GM12878 (cell line): Measurements from ENCODE around the gene BPI. TPM values are rescaled to one million over a fixed set of nuclear protein-coding genes. Genes with fewer than 3 reads are reported as not detected.

Source experiments
- ATAC-seq: fragments of 200-7000 bp; cut with Tn5 transposase; 3 replicates; pipeline ENCODE4 v1.9.1; 2020; ENCODE audit warnings: mild to moderate bottlenecking, moderate library complexity
- BruUV-seq: library from RNA; stranded (reverse); fragments of 400-500 nt; replicated peaks from 2 replicates; lab custom pipeline; 2021; lab: Mats Ljungman, UMichigan
- CTCF ChIA-PET: fragments of 300-600 bp; sonication (Branson Sonifier 250); formaldehyde crosslinking; extraction: SDS; loops from one replicate; lab custom pipeline; 2021; ENCODE audit warnings: inconsistent platforms; lab: Yijun Ruan, JAX
- POLR2A ChIA-PET: fragments of 350-600 bp; formaldehyde crosslinking; extraction: SDS; loops from one replicate; lab custom pipeline; 2021; ENCODE audit warnings: inconsistent platforms; lab: Charles Lee
- RAD21 ChIA-PET: fragments of 300-600 bp; sonication (Branson Sonifier 250); formaldehyde crosslinking; loops from one replicate; lab custom pipeline; 2023; ENCODE audit warnings: antibody characterized with exemption; ENCODE audit not compliant: unreplicated experiment; lab: Charles Lee
- SMC1A ChIA-PET: fragments of 300-600 bp; sonication (Branson Sonifier 250); formaldehyde crosslinking; loops from one replicate; lab custom pipeline; 2023; ENCODE audit not compliant: unreplicated experiment, uncharacterized antibody; lab: Charles Lee
- DNase-seq: peaks from one replicate; pipeline ENCODE4 v3.0.0-alpha.2; 2011; ENCODE audit warnings: low read depth, low spot score
- FAIRE-seq: peaks from 3 replicates; lab custom pipeline; 2011; peaks lifted over from hg19 to GRCh38; lab: Jason Lieb, UNC
- H2AFZ ChIP-seq: 2 replicates; pipeline ENCODE4 v1.6.0; 2011; ENCODE audit warnings: low read depth, low read length, control low read depth; ENCODE audit not compliant: control insufficient read depth
- H3K27ac ChIP-seq: 2 replicates; pipeline ENCODE4 v1.5.1; 2011; ENCODE audit warnings: control low read depth; ENCODE audit not compliant: control insufficient read depth, insufficient read depth
- H3K27me3 ChIP-seq, 2 experiments: replicated peaks in 1 of 2; 2 replicates each; pipeline versions ENCODE4 v1.6.0 to v1.6.1; 2011; ENCODE audit warnings: low read length in 1 of 2; ENCODE audit not compliant: control insufficient read depth in 2 of 2, insufficient read depth in 2 of 2
- H3K36me3 ChIP-seq, 2 experiments: 2 replicates each; pipeline ENCODE4 v1.5.1; 2011; ENCODE audit warnings: low read length in 1 of 2; ENCODE audit not compliant: control insufficient read depth in 2 of 2, insufficient read depth in 2 of 2
- H3K4me1 ChIP-seq: 2 replicates; pipeline ENCODE4 v1.6.1; 2011; ENCODE audit warnings: mild to moderate bottlenecking, low read length, moderate library complexity, mixed read lengths; ENCODE audit not compliant: control insufficient read depth, insufficient read depth
- H3K4me2 ChIP-seq: 2 replicates; pipeline ENCODE4 v1.6.0; 2011; ENCODE audit warnings: control low read depth; ENCODE audit not compliant: control insufficient read depth, insufficient read depth
- H3K4me3 ChIP-seq: fragments of 200-600 bp; sonication (generic); 2 replicates; pipeline ENCODE4 v1.5.1; 2016
- H3K79me2 ChIP-seq: 2 replicates; pipeline ENCODE4 v1.6.0; 2011; ENCODE audit warnings: low read length; ENCODE audit not compliant: control insufficient read depth, insufficient read depth
- H3K9ac ChIP-seq: 2 replicates; pipeline ENCODE4 v1.8.0; 2011; ENCODE audit warnings: low read length, control low read depth, mixed read lengths; ENCODE audit not compliant: control insufficient read depth, insufficient read depth
- H3K9me3 ChIP-seq: replicated peaks from 3 replicates; pipeline ENCODE4 v1.5.1; 2011; ENCODE audit warnings: mild to moderate bottlenecking, low read length; ENCODE audit not compliant: control insufficient read depth, insufficient read depth
- H4K20me1 ChIP-seq: 2 replicates; pipeline ENCODE4 v1.6.0; 2011; ENCODE audit not compliant: control insufficient read depth, insufficient read depth
- E4F1 ChIP-seq: fragments of 450-650 bp; IDR thresholded peaks from 2 replicates; pipeline ENCODE4 v1.6.1; 2018; ENCODE audit warnings: borderline replicate concordance, mild to moderate bottlenecking; ENCODE audit not compliant: partially characterized antibody
- JUNB ChIP-seq: IDR thresholded peaks from 2 replicates; pipeline ENCODE4 v1.6.1; 2016; ENCODE audit warnings: antibody characterized with exemption, mild to moderate bottlenecking
- RCOR1 ChIP-seq: conservative IDR thresholded peaks from 2 replicates; pipeline ENCODE4 v1.6.1; 2012; ENCODE audit warnings: low read depth, low read length, improper control_type of control experiment
- SP1 ChIP-seq: IDR thresholded peaks from one replicate; pipeline ENCODE4 v1.6.1; 2011; ENCODE audit warnings: low read depth, low read length
- ZBED1 ChIP-seq: IDR thresholded peaks from 2 replicates; pipeline ENCODE4 v1.6.1; 2016; ENCODE audit warnings: borderline replicate concordance
- ZBTB33 ChIP-seq: fragments of 450-650 bp; IDR thresholded peaks from 2 replicates; pipeline ENCODE4 v1.6.1; 2017; ENCODE audit warnings: mild to moderate bottlenecking
- WGBS: methylation state at CpG from one replicate; pipeline ENCODE4 v1.1.6; 2016; ENCODE audit warnings: low lambda C conversion rate; ENCODE audit not compliant: insufficient replicate concordance, insufficient coverage; ENCODE audit errors: missing lambda C conversion rate; 5-methylcytosine and 5-hydroxymethylcytosine counted together
- in situ Hi-C: fragments of 300-500 bp; cut with MboI; formaldehyde crosslinking; loops from 9 replicates; pipeline ENCODE4 v1.14.3; 2018; ENCODE audit warnings: mixed read lengths
- intact Hi-C: fragments of 100-400 bp; cut with micrococcal nuclease; formaldehyde crosslinking; loops from one replicate; pipeline ENCODE4 v1.14.2; 2022; ENCODE audit not compliant: unreplicated experiment
- polyA plus RNA-seq, 11 experiments: library from polyadenylated mRNA; depleted of rRNA in 4 of 11; unstranded in 6 of 11; stranded (reverse) in 5 of 11; fragments of >200 nt; fragmentation: Nextera tagmentation in 4 of 11; fragmentation: Illumina TruSeq in 1 of 11; extraction: Ambion mirVana in 4 of 11; extraction: Trizol in 1 of 11; gene quantifications; 1 replicate in 1 of 11; 2 replicates in 10 of 11; pipeline versions ENCODE4 v1.2.1 to v1.2.3, GENCODE V29; 2011 to 2016; ENCODE audit warnings: inconsistent platforms in 2 of 11, missing spikeins in 2 of 11, low read depth in 1 of 11
- total RNA-seq, 4 experiments: library from RNA; depleted of rRNA in 3 of 4; stranded (reverse); fragments of >200 nt in 3 of 4; fragmentation: Illumina TruSeq in 1 of 4; extraction: Trizol in 1 of 4; gene quantifications; 2 replicates each; pipeline versions ENCODE4 v1.2.1 to v1.2.3, GENCODE V29; 2013 to 2021

The BPI gene
- total and polyA plus RNA-seq, 10 of the 15 experiments (the other 5 are each of a cell fraction or from before 2014, with no cell fraction given): not detected

- ChIA-PET RAD21 (no interaction called here), SMC1A (no interaction called here), CTCF (interaction anchor here (0.8 to 2.3 kb wide), 3 partner anchors 12 to 17 kb away, joined by 3 to 6 read pairs (median 3); no protein-coding TSS in a partner anchor), POLR2A (no interaction called here)
- no peaks in the 10 kb centered on the region for H3K36me3 ChIP-seq
- H3K4me3 ChIP-seq: no peak overlapping the region
- DNase-seq (no peak), FAIRE-seq (no peak), ATAC-seq (no peak)
- TF ChIP-seq ZBED1 (no peak), RCOR1 (no peak), ZBTB33 (no peak), SP1 (no peak), JUNB (no peak), E4F1 (no peak)
- intact Hi-C loops (no loop called here), in situ Hi-C loops (no loop called here)
- no peaks in the 10 kb centered on the region; a peak in 2 of 4 replicates for H3K27me3 ChIP-seq
- no peak overlapping the region for H3K27ac ChIP-seq
- H3K9ac ChIP-seq: no peak overlapping the region
- no peaks in the 10 kb centered on the region for H3K4me1 ChIP-seq
- WGBS: 20% methylated on average over 7 of the region's 7 CpGs
- no peaks in the 10 kb centered on the region for H4K20me1 ChIP-seq
- H2AFZ ChIP-seq: no peak overlapping the region
- H3K4me2 ChIP-seq: no peak overlapping the region
- H3K79me2 ChIP-seq: no peaks in the 10 kb centered on the region
- H3K9me3 ChIP-seq: no peaks in the 10 kb centered on the region
- BruUV-seq: no TSS peak
Observed at GRCh38 chr20:38373231-38373867, 69.4 kb downstream of the BPI start.
